HepG2 (cell line): Measurements from ENCODE around the gene FIBP. TPM values are rescaled to one million over a fixed set of nuclear protein-coding genes. Genes with fewer than 3 reads are reported as not detected.

Experiments
- GPBP1L1 ChIP-seq: sonication (generic); formaldehyde crosslinking; IDR thresholded peaks from 2 replicates; pipeline ENCODE4 v1.5.0; 2020; ENCODE audit warnings: mild to moderate bottlenecking, missing genetic modification reagents
- MAX ChIP-seq: IDR thresholded peaks from 2 replicates; pipeline ENCODE4 v1.6.1; 2012; ENCODE audit warnings: inconsistent platforms
- MTF1 ChIP-seq: sonication (generic); formaldehyde crosslinking; IDR thresholded peaks from 2 replicates; pipeline ENCODE4 v1.5.0; 2020; ENCODE audit warnings: missing genetic modification reagents
- MXD3 ChIP-seq: IDR thresholded peaks from 2 replicates; pipeline ENCODE4 v1.6.1; 2016; ENCODE audit warnings: mild to moderate bottlenecking, missing biosample characterization, missing genetic modification reagents
- MYPOP ChIP-seq: sonication (generic); formaldehyde crosslinking; IDR thresholded peaks from 2 replicates; pipeline ENCODE4 v1.8.1; 2023; ENCODE audit warnings: mild to moderate bottlenecking, moderate library complexity, missing genetic modification reagents
- NFYC ChIP-seq: IDR thresholded peaks from 2 replicates; pipeline ENCODE4 v1.6.1; 2016; ENCODE audit warnings: missing genetic modification reagents, missing compliant biosample characterization
- NONO ChIP-seq, 2 experiments: fragments of 450-650 bp in 1 of 2; sonication (generic) in 1 of 2; formaldehyde crosslinking in 1 of 2; IDR thresholded peaks in 1 of 2; conservative IDR thresholded peaks in 1 of 2; 2 replicates each; pipeline versions ENCODE4 v1.6.1 to v1.8.0; 2017 to 2022; ENCODE audit warnings: mild to moderate bottlenecking in 1 of 2, missing genetic modification reagents in 1 of 2, moderate library complexity in 1 of 2
- POLR2A ChIP-seq, 2 experiments: IDR thresholded peaks; 2 replicates each; pipeline ENCODE4 v1.6.1; 2011; ENCODE audit warnings: low read depth in 2 of 2, low read length in 2 of 2, mild to moderate bottlenecking in 1 of 2, moderate library complexity in 1 of 2; ENCODE audit not compliant: insufficient read depth in 1 of 2
- SP4 ChIP-seq: sonication (generic); formaldehyde crosslinking; IDR thresholded peaks from 2 replicates; pipeline ENCODE4 v1.8.1; 2023; ENCODE audit warnings: mild to moderate bottlenecking, missing genetic modification reagents
- SRSF1 ChIP-seq: fragments of 200-400 bp; formaldehyde crosslinking; optimal IDR thresholded peaks from 2 replicates; pipeline ENCODE3; 2017; ENCODE audit warnings: mild to moderate bottlenecking, low read depth, low read length, moderate library complexity
- TBP ChIP-seq: sonication (generic); formaldehyde crosslinking; IDR thresholded peaks from 2 replicates; pipeline ENCODE4 v1.5.0; 2020; ENCODE audit warnings: missing genetic modification reagents
- TBX2 ChIP-seq: sonication (generic); formaldehyde crosslinking; IDR thresholded peaks from 2 replicates; pipeline ENCODE4 v1.5.0; 2020; ENCODE audit warnings: missing genetic modification reagents, mild to moderate bottlenecking, borderline replicate concordance
- TCF7L2 ChIP-seq: IDR thresholded peaks from 2 replicates; pipeline ENCODE4 v1.6.1; 2011; ENCODE audit warnings: mild to moderate bottlenecking, low read depth, low read length, moderate library complexity
- ZNF121 ChIP-seq: sonication (generic); formaldehyde crosslinking; IDR thresholded peaks from 2 replicates; pipeline ENCODE4 v1.5.0; 2020; ENCODE audit warnings: mild to moderate bottlenecking, missing genetic modification reagents
- ZNF414 ChIP-seq: sonication (generic); formaldehyde crosslinking; IDR thresholded peaks from 2 replicates; pipeline ENCODE4 v1.5.0; 2020; ENCODE audit warnings: missing genetic modification reagents
- ZNF580 ChIP-seq: IDR thresholded peaks from 2 replicates; pipeline ENCODE4 v1.6.1; 2016; ENCODE audit warnings: low read depth, borderline replicate concordance
- ZNF773 ChIP-seq: sonication (generic); formaldehyde crosslinking; IDR thresholded peaks from 2 replicates; pipeline ENCODE4 v1.4.0; 2020; ENCODE audit warnings: missing genetic modification reagents, borderline replicate concordance
- ZNF777 ChIP-seq: sonication (generic); formaldehyde crosslinking; IDR thresholded peaks from 2 replicates; pipeline ENCODE4 v1.4.0; 2020; ENCODE audit warnings: missing genetic modification reagents
- ZNF850 ChIP-seq: sonication (generic); formaldehyde crosslinking; conservative IDR thresholded peaks from 2 replicates; pipeline ENCODE4 v1.9.0; 2021; ENCODE audit warnings: mild to moderate bottlenecking, missing genetic modification reagents
- ZNF883 ChIP-seq: sonication (generic); formaldehyde crosslinking; IDR thresholded peaks from 2 replicates; pipeline ENCODE4 v1.5.1; 2020; ENCODE audit warnings: mild to moderate bottlenecking, missing genetic modification reagents; ENCODE audit errors: not compliant biosample characterization
- ZXDC ChIP-seq: sonication (generic); formaldehyde crosslinking; IDR thresholded peaks from 2 replicates; pipeline ENCODE4 v1.5.0; 2020; ENCODE audit warnings: mild to moderate bottlenecking, missing genetic modification reagents
- polyA plus RNA-seq, 8 experiments: library from polyadenylated mRNA; depleted of rRNA in 3 of 8; stranded (reverse) in 7 of 8; unstranded in 1 of 8; fragments of >200 nt; fragmentation: Illumina TruSeq in 4 of 8; extraction: Trizol in 4 of 8; gene quantifications; 2 replicates each; pipeline versions ENCODE4 v1.2.1 to v1.2.3, GENCODE V29; 2011 to 2016; ENCODE audit warnings: low read depth in 4 of 8, missing spikeins in 1 of 8, mixed read lengths in 1 of 8; ENCODE audit not compliant: insufficient read depth in 1 of 8
- total RNA-seq, 5 experiments: library from RNA; depleted of rRNA; stranded (reverse); fragments of >200 nt; fragmentation: Illumina TruSeq; extraction: Trizol; gene quantifications; 2 replicates each; pipeline ENCODE4 v1.2.3, GENCODE V29; 2016; ENCODE audit warnings: low read depth in 1 of 5

Gene FIBP
- total and polyA plus RNA-seq, 2 of the 13 experiments (the other 11 are each of a cell fraction or from before 2014, with no cell fraction given), result 42.9 to 62.1 TPM

- TF ChIP-seq SRSF1 (no peak), SP4 (CRISPR knock-in tag) (peak; percentile 88), NONO (IDR thresholded peaks at IDR 0.05) (no peak), NONO (CRISPR knock-in tag; conservative IDR thresholded peaks at IDR 0.05) (0 out of 2 replicates have a peak, but pooled peaks have one; percentile 30), ZNF850 (CRISPR knock-in tag) (no peak), MYPOP (peak; percentile 72), ZXDC (CRISPR knock-in tag) (no peak), ZNF580 (CRISPR knock-in tag) (0 out of 2 replicates have a peak, but pooled peaks have one; percentile 43), ZNF777 (no peak; the same call in 1 of the 2 replicates), ZNF414 (CRISPR knock-in tag) (no peak), MAX (peak; percentile 82), TBX2 (CRISPR knock-in tag) (peak; percentile 60; the same call in 1 of the 2 replicates), ZNF773 (CRISPR knock-in tag) (no peak), MXD3 (peak; percentile 25; the same call in 1 of the 2 replicates), TBP (no peak), ZNF121 (CRISPR knock-in tag) (peak; percentile 46; the same call in 1 of the 2 replicates), NFYC (CRISPR knock-in tag) (0 out of 2 replicates have a peak, but pooled peaks have one; percentile 31), GPBP1L1 (no peak), TCF7L2 (no peak), POLR2A (IDR thresholded peaks at IDR 0.05; ENCODE audit: insufficient read depth in 1 of 2, low read depth in 2 of 2, low read length in 2 of 2) (peak in 1 of 2 experiments; percentile 88; a peak in 2 of 4 replicates), MTF1 (CRISPR knock-in tag) (no peak), ZNF883 (CRISPR knock-in tag) (no peak)
These were observed 12.0 kb upstream of the FIBP start, which contains the start of gene FOSL1 (continued) for GRCh38 chr11:65900125-65900898.
